Skeletal muscle tissue (tissue), 4 donors: ENCODE results near the gene LGALS7B. TPM values are rescaled to one million over a fixed set of nuclear protein-coding genes. Genes with fewer than 3 reads are reported as not detected.

Experiments used
- H3K27ac ChIP-seq: one replicate; pipeline ENCODE4 v1.7.0; 2013; ENCODE audit warnings: mild to moderate bottlenecking, low read depth, low read length, inconsistent platforms
- H3K27me3 ChIP-seq, 3 donors: one replicate each; pipeline ENCODE4 v1.7.0; 2013; ENCODE audit warnings: low read length in 3 of 3; ENCODE audit not compliant: control insufficient read depth in 3 of 3, insufficient read depth in 3 of 3
- H3K36me3 ChIP-seq, 3 donors: one replicate each; pipeline ENCODE4 v1.7.0; 2013; ENCODE audit warnings: low read length in 3 of 3; ENCODE audit not compliant: control insufficient read depth in 3 of 3, insufficient read depth in 3 of 3
- H3K4me1 ChIP-seq, 3 donors: one replicate each; pipeline ENCODE4 v1.7.0; 2013; ENCODE audit warnings: low read length in 3 of 3, mild to moderate bottlenecking in 3 of 3; ENCODE audit not compliant: control insufficient read depth in 3 of 3, insufficient read depth in 3 of 3
- H3K4me3 ChIP-seq, 3 donors: one replicate each; pipeline ENCODE4 v1.7.0; 2013; ENCODE audit warnings: low read length in 3 of 3
- H3K9ac ChIP-seq, 3 donors: one replicate each; pipeline ENCODE4 v1.7.0; 2013; ENCODE audit warnings: low read length in 3 of 3, mild to moderate bottlenecking in 3 of 3, moderate library complexity in 2 of 3, low read depth in 1 of 3
- H3K9me3 ChIP-seq, 3 donors: one replicate each; pipeline ENCODE4 v1.7.0; 2013; ENCODE audit warnings: low read length in 3 of 3; ENCODE audit not compliant: control insufficient read depth in 3 of 3
- total RNA-seq: library from RNA; depleted of rRNA; stranded (reverse); fragments of >200 nt; gene quantifications from one replicate; pipeline ENCODE4 v1.2.3, GENCODE V29; 2014
- donor health status: Osteomylitis.

LGALS7B gene
- total RNA-seq, result not detected

DNA sequence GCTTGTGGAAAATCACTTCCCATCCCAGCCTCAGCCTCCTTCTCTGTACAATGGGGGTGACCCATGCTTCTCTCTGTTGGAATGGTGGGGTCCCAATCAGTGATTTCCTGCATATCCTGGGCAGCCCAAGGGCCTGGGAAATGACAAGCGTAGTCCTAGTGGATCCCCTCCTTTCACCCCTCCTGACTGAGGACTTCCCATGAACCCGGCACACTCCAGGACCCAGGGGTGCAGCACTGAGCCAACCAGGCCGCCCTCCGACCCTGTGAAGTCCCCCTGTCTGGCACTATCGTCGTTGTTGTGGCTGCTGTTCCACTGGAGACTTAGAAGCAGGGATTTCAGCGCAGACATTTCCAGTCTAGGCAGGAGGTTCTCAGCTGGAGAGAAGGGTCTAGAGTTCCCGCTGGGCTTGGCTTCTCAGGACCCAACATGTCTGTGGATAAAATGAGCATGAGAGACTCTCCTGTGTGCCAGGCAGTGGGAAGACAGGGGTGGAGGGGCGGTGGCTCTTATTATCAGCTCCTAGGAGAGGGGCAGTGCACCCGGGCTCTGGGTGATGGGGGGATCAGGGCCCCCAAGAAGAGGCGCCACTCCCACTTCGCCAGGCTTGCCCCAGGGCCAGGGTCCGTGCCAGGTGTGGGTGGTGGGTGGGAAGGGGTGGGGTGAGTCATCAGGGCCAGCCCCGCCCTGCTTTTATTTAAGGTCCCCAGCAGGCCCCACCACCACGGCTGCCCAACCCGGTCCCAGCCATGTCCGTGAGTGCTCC, at the start of gene LGALS7B:
LGALS7B (plus strand) TSS at position 723 of the 766 bp plus-strand sequence; CDS start at position 750, 27 bp downstream.
- Histone ChIP-seq H3K4me3 (no peak within 1 kb of the TSS), H3K9me3 (no peaks in the 10 kb centered on the region), H3K9ac (no peak within 1 kb of the TSS), H3K27ac (no peak within 1 kb of the TSS), H3K27me3 (peaks cover 0 to 6% (median 0%) of the 10 kb centered on the region in 3 donors), H3K36me3 (no peaks in the 10 kb centered on the region), H3K4me1 (peaks cover 7 to 15% (median 8%) of the 10 kb centered on the region in 3 donors)

- Histone ChIP-seq H3K9ac (no peak overlapping the region), H3K9me3 (no peaks in the 10 kb centered on the region), H3K27ac (no peak overlapping the region), H3K4me3 (no peak overlapping the region), H3K4me1 (peaks cover 3 to 4% (median 3%) of the 10 kb centered on the region in 3 donors), H3K36me3 (no peaks in the 10 kb centered on the region), H3K27me3 (peaks cover 0 to 4% (median 2%) of the 10 kb centered on the region in 3 donors)
These were observed 49.4 kb upstream of the LGALS7B start for GRCh38 chr19:38739440-38740256.

GRCh38 chr19:38740257-38740592, 48.8 kb upstream of the LGALS7B start:
- Histone ChIP-seq H3K4me3 (no peak overlapping the region), H3K4me1 (peaks cover 0 to 3% (median 2%) of the 10 kb centered on the region in 3 donors), H3K9me3 (no peaks in the 10 kb centered on the region), H3K27me3 (peaks cover 0 to 4% (median 2%) of the 10 kb centered on the region in 3 donors), H3K27ac (no peak overlapping the region), H3K9ac (no peak overlapping the region), H3K36me3 (no peaks in the 10 kb centered on the region)

DNA sequence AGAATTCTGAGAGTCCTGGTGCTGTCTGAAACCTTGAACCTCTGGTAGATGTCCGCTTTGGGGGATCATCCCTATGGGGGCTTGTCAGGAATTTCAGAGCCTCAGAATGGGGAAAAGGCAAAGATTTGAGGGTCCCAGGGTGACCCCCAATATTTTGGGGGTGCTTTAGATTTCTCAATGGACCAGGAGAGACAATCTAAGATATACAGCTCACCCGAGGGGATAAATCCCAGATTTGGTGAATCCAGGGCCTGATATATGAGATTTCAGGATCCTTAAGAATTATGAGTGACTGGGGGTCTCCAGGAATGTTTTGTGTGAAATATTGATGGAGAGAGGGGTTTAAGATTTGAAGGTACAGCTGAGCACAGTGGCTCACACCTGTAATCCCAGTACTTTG, 48.1 kb upstream of the LGALS7B start:
- Histone ChIP-seq H3K9me3 (no peaks in the 10 kb centered on the region), H3K27ac (no peak overlapping the region), H3K9ac (no peak overlapping the region), H3K4me3 (no peak overlapping the region), H3K27me3 (peaks cover 0 to 4% (median 2%) of the 10 kb centered on the region in 3 donors), H3K36me3 (no peaks in the 10 kb centered on the region), H3K4me1 (peaks cover 0 to 2% (median 2%) of the 10 kb centered on the region in 3 donors)

DNA sequence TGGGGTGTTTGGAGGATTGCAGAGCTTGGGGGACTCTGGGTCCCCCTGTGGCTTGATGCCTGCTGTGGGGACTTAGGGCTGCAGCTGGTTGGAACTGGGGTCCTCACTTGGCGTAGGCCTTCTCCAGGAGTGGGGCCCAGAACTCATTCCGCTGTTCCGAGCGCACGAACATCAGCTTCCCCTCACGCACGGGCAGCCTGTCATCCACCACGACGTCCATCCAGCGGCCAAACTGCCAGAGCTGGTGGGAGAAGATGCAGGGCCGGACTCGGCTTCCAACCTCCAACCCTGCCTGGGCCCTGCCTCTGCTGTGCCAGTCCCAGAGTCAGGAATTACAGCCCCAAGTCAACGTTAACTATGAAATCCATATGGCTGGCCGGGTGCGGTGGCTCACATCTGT, 47.3 kb upstream of the LGALS7B start:
- no peak overlapping the region for H3K9ac ChIP-seq
- H3K9me3 ChIP-seq, result no peaks in the 10 kb centered on the region
- H3K4me1 ChIP-seq, result no peaks in the 10 kb centered on the region
- no peaks in the 10 kb centered on the region for H3K36me3 ChIP-seq
- no peak overlapping the region for H3K27ac ChIP-seq
- peaks cover 0 to 4% (median 2%) of the 10 kb centered on the region in 3 donors for H3K27me3 ChIP-seq
- H3K4me3 ChIP-seq, result no peak overlapping the region

DNA sequence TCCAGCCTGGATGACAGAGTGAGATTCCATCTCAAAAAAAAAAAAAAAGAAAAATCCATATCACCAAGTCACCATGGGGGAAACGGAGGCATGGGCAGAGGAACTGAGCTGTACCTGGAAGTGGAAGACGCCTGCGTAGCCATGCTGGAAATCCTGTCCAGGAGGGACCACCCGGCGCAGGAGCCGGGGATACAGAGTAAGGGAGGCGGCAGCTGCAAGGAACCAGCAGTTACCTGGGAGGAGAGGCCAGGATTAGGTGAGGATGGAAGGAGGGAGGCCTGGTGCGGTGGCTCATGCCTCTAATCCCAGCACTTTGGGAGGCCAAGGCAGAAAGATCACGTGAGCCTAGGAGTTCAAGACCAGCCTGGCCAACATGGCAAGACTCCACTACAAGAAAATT, 46.7 kb upstream of the LGALS7B start:
- no peak overlapping the region for H3K27ac ChIP-seq
- no peak overlapping the region for H3K4me3 ChIP-seq
- H3K9me3 ChIP-seq, result no peaks in the 10 kb centered on the region
- H3K4me1 ChIP-seq, result no peaks in the 10 kb centered on the region
- H3K27me3 ChIP-seq, result peaks cover 0 to 4% (median 2%) of the 10 kb centered on the region in 3 donors
- no peaks in the 10 kb centered on the region for H3K36me3 ChIP-seq
- no peak overlapping the region for H3K9ac ChIP-seq

- no peaks in the 10 kb centered on the region for H3K4me1 ChIP-seq
These were observed 46.1 kb upstream of the LGALS7B start for GRCh38 chr19:38742906-38743305.

DNA sequence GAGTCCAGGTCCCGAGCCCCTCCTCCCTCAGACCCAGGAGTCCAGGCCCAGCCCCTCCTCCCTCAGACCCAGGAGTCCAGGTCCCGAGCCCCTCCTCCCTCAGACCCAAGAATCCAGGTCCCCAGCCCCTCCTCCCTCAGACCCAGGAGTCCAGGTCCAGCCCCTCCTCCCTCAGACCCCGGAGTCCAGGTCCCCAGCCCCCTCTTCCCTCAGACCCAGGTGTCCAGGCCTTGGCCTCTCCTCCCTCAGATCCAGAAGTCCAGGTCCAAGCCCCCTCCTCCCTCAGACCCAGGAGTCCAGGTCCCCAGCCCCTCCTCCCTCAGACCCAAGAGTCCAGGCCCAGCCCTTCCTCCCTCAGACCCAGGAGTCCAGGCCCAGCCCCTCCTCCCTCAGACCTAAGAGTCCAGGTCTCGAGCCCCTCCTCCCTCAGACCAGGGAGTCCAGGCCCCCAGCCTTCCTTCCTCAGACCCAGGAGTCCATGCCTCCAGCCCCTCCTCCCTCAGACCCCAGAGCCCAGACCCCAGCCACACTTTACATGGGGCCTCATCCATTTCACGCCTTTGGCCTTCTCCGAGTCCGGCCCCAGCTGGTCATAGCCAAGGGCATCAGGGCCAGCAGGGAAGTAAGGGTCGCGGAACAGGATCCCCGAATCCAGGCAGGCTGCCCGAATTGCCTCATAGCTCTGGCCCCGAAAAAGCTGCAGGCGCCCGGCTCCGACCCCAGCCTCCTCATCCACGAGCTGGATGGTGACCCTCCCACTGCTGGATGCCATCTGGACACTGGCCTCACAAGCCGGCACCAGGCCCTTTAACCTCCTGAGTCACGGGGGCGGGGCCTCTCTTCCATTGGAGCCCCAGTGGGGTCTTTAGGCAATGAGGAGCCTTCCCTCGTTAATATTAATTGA, 45.4 kb upstream of the LGALS7B start:
- no peaks in the 10 kb centered on the region for H3K27me3 ChIP-seq
- no peaks in the 10 kb centered on the region for H3K36me3 ChIP-seq
- H3K9me3 ChIP-seq, result no peaks in the 10 kb centered on the region
- no peak overlapping the region for H3K4me3 ChIP-seq
- no peak overlapping the region for H3K9ac ChIP-seq
- H3K27ac ChIP-seq, result no peak overlapping the region
- H3K4me1 ChIP-seq, result no peaks in the 10 kb centered on the region

More at GRCh38 chr19:38742906-38743305, 46.1 kb upstream of the LGALS7B start:
- no peaks in the 10 kb centered on the region for H3K9me3 ChIP-seq
- H3K27ac ChIP-seq, result no peak overlapping the region
- H3K9ac ChIP-seq, result no peak overlapping the region
- no peaks in the 10 kb centered on the region for H3K36me3 ChIP-seq
- peaks cover 0 to 2% (median 2%) of the 10 kb centered on the region in 3 donors for H3K27me3 ChIP-seq
- H3K4me3 ChIP-seq, result no peak overlapping the region

DNA sequence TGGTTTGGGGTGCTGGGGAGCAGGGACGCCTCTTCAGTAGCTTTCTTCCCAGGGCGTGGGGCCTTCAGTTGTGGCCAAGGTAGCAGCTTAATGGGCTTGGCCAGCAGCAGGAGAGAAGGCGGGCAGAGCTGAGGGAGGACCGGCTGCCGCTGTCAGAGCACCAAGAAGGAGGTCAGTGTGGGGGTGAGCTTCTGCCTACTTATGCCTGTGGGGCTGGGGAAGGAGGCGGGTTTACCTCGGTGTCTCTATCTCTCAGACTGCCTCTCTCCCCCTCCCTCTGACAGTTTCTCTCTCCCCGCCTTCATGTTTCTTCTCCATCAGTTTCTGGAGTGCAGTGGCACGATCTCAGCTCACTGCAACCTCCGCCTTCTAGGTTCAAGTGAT, 44.7 kb upstream of the LGALS7B start, which contains the start of gene CAPN12:
CAPN12 (minus strand) TSS at position 177 of the 384 bp plus-strand sequence. CDS start 309 bp downstream, outside the sequence.
- H3K4me1 ChIP-seq, result no peaks in the 10 kb centered on the region
- no peak within 1 kb of the TSS for H3K27ac ChIP-seq
- no peaks in the 10 kb centered on the region for H3K27me3 ChIP-seq
- H3K9me3 ChIP-seq, result no peaks in the 10 kb centered on the region
- H3K36me3 ChIP-seq, result no peaks in the 10 kb centered on the region
- no peak within 1 kb of the TSS for H3K9ac ChIP-seq
- no peak within 1 kb of the TSS for H3K4me3 ChIP-seq
